ENCODE measurements around the gene FZD2. TPM values are rescaled to one million over a fixed set of nuclear protein-coding genes. Genes with fewer than 3 reads are reported as not detected.
"Not testable (repeated sequence)": the region's sequence is repeated elsewhere in the genome, so short reads cannot be mapped to it uniquely, and the experiment has no call there.

The FZD2 gene
- 1 to 10 TPM; 1.1 to 9.1 (median 3.3) TPM for total RNA-seq
- 1 to 10 TPM in 2 of 3 donors, under 1 TPM in 1; 0.18 to 2.7 (median 2.3) TPM for polyA plus RNA-seq
- long read RNA-seq, donor 1, partial matches to known transcripts = 0 of 1 reads
- long read RNA-seq, donor 1, other reads (novel, unspliced or antisense) = 0 of 1 reads
- long read RNA-seq, donor 2, partial matches to known transcripts = 0 of 1 reads
- long read RNA-seq, donor 2, other reads (novel, unspliced or antisense) = 0 of 1 reads
- long read RNA-seq, donor 3, partial matches to known transcripts = 0 of 1 reads
- long read RNA-seq, donor 3, other reads (novel, unspliced or antisense) = 0 of 1 reads
- long read RNA-seq, donor 4, partial matches to known transcripts = 0 of 1 reads
- long read RNA-seq, donor 4, other reads (novel, unspliced or antisense) = 0 of 1 reads
- long read RNA-seq, donor 5, transcript FZD2-201 (1 exons, 2,112 nt) = major isoform, 6 of 6 reads
- long read RNA-seq, donor 5, partial matches to known transcripts = 0 of 6 reads
- long read RNA-seq, donor 5, other reads (novel, unspliced or antisense) = 0 of 6 reads
- long read RNA-seq, donor 6 = 0 reads
- long read RNA-seq, donor 7, partial matches to known transcripts = 0 of 2 reads
- long read RNA-seq, donor 7, other reads (novel, unspliced or antisense) = 0 of 2 reads
- long read RNA-seq, donor 8, partial matches to known transcripts = 0 of 4 reads
- long read RNA-seq, donor 8, other reads (novel, unspliced or antisense) = 0 of 4 reads
- long read RNA-seq, donor 9, partial matches to known transcripts = 0 of 1 reads
- long read RNA-seq, donor 9, other reads (novel, unspliced or antisense) = 0 of 1 reads
- long read RNA-seq, donor 10, partial matches to known transcripts = 0 of 4 reads
- long read RNA-seq, donor 10, other reads (novel, unspliced or antisense) = 0 of 4 reads

DNA sequence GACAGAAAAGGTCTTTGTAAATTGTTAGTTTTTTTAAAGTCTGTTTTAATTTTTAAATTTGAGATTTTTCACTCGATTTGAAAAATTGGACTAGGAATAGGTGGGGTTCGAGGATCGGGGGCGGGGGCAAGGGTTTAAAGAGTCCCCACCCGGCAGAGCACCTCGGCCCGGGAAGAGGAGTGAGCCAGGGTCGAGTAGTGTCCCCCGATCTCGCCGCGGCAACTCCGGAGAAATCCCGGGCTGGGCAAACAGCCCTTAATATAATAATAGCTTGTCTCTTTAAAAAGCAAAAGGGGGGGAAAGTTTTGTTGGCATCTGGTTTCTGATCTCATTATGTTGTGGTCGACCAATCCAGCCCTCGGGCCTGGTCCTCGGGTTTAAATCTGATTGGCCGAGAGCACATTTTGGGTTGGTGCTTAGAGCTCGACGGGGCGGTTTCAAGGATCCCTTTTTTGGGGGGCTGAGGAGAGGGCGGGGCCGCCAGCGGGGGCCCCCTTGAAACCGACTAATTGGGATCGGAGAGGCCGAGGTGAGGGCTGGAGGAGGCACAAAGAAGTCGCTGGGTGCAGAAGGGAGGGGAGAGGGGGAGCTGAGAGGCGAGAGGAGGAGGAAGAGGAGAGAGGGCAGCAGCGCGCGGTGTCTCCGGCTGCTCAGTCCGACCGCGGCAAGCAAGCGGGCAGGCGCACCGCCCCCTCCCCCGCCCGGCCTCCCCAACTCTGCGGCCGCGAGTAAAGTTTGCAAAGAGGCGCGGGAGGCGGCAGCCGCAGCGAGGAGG lies at the start of gene FZD2:
Gene FZD2 (plus strand): TSS at position 653 of the 775 bp plus-strand sequence. CDS start 205 bp downstream, outside the sequence.
- Histone ChIP-seq H3K4me3 (peak within 1 kb of the TSS; percentile 32 to 68 (median 49)), H3K9me3 (replicated peaks in 1 of 3) (no peaks in the 10 kb centered on the region), H3K27ac (peak within 1 kb of the TSS in 4 of 5 donors; percentile 53 to 73 (median 67)), H3K27me3 (no peaks in the 10 kb centered on the region), H3K36me3 (replicated peaks in 1 of 2) (no peaks in the 10 kb centered on the region), H3K4me1 (replicated peaks in 1 of 2) (no peaks in the 10 kb centered on the region)
- WGBS, 4 donors = 0 to 2% (median 0%) methylated on average over 32 to 49 of the region's 49 CpGs
- intact Hi-C loops (cut with DNase I) = no loop called here
- DNase-seq = peak; percentile 72 to 91 (median 82)
- TF ChIP-seq, protein P1, sequence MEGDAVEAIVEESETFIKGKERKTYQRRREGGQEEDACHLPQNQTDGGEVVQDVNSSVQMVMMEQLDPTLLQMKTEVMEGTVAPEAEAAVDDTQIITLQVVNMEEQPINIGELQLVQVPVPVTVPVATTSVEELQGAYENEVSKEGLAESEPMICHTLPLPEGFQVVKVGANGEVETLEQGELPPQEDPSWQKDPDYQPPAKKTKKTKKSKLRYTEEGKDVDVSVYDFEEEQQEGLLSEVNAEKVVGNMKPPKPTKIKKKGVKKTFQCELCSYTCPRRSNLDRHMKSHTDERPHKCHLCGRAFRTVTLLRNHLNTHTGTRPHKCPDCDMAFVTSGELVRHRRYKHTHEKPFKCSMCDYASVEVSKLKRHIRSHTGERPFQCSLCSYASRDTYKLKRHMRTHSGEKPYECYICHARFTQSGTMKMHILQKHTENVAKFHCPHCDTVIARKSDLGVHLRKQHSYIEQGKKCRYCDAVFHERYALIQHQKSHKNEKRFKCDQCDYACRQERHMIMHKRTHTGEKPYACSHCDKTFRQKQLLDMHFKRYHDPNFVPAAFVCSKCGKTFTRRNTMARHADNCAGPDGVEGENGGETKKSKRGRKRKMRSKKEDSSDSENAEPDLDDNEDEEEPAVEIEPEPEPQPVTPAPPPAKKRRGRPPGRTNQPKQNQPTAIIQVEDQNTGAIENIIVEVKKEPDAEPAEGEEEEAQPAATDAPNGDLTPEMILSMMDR (IDR thresholded peaks at IDR 0.05) = no peak
- no peak for TF ChIP-seq POLR2A (IDR thresholded peaks at IDR 0.05)

DNA sequence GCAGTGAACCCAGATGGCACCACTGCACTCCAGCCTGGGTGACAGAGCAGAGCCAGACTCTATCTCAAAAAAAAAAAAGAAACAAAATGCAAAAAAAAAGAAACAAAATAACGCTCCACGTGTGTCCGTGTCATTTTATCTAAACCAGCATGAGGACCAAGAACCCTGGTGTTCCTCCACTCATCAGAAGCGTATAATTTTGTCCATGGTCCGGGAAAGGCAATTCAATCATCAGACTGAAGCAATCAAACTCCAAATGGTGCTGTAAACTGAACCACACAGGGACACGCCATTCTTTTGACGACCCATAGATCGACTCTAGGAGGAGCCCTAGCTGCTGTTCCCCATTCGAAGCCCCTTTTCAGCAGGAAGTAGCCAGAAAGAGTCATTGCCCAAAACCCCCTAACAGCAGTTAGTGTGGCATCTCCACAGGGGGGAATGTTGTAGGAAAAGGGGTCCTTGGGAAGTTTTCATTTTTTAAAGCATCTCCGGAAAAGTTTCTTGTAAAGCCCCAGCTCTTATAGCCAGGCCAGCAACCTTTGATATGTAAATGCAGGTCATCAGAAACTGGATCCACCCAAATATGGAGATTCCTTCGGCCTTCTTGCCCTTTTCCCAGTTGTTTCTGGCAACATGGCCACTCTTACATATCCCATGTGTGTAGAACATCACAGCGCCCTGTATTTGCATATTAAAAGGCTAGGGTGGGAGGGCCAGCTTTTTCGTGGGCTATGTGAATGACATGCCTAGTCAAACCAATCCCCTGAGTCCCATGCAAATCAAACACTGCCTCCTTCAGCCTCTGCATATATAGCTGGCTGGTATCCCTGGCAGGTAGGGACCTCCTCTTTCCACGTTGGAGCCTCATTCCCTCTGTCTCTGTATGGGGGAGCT lies 45.8 kb upstream of the FZD2 start:
- H3K4me3 ChIP-seq; H3K4me1 ChIP-seq (replicated peaks in 1 of 2); H3K27ac ChIP-seq; H3K27me3 ChIP-seq; intact Hi-C loops (cut with DNase I); H3K36me3 ChIP-seq (replicated peaks in 1 of 2); H3K9me3 ChIP-seq (replicated peaks in 1 of 3): not testable (repeated sequence)
- DNase-seq = peak in 1 of 7 donors; percentile 6
- WGBS, 4 donors = 41 to 45% (median 43%) methylated on average over 14 of the region's 14 CpGs

DNA sequence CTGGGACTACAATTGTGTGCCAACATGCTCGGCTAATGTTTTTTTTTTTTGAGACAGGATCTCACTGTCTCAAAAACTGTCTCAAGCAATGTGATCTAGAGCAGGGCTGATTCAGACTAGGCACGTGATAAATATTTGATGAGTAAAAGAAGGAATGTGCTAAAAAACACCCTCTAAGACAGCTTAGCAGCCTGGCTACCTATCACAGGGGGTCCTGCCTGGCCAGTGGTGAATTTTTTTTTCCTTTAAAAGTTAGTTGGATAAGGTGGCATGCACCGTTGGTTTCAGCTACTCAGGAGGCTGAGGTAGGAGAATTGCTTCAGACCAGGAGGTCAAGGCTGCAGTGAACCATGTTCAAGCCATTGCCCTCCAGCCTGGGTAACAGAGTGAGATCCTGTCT lies 39.3 kb upstream of the FZD2 start:
- intact Hi-C loops (cut with DNase I) = no loop called here
- Histone ChIP-seq H3K9me3 (replicated peaks in 1 of 3) (no peaks in the 10 kb centered on the region), H3K36me3 (replicated peaks in 1 of 2) (no peaks in the 10 kb centered on the region), H3K4me3 (no peak overlapping the region), H3K27ac (no peak overlapping the region), H3K27me3 (no peaks in the 10 kb centered on the region), H3K4me1 (replicated peaks in 1 of 2) (no peaks in the 10 kb centered on the region)
- TF ChIP-seq POLR2A (IDR thresholded peaks at IDR 0.05) = no peak
- TF ChIP-seq, protein P1 (IDR thresholded peaks at IDR 0.05) = no peak
- peak in 1 of 7 donors; percentile 5 for DNase-seq
- 32 to 50% (median 36%) methylated on average over 3 of the region's 3 CpGs for WGBS, 4 donors
